Measurements from ENCODE around the gene POLR2L. TPM values are rescaled to one million over a fixed set of nuclear protein-coding genes. Genes with fewer than 3 reads are reported as not detected.
A peak's percentile ranks its signal among the peaks of the same experiment; 100 is the strongest.

Gene POLR2L
- total RNA-seq, 1 experiment from 2014 or later = 673 TPM

GRCh38 chr11:827146-827896 is 15.0 kb downstream of the POLR2L start:
- H3K9me3 ChIP-seq (ENCODE audit: control insufficient read depth, insufficient read depth, low read depth, low read length) = no peaks in the 10 kb centered on the region
- ChIA-PET POLR2A (interaction anchor here (0.8 to 1.9 kb wide), 2 partner anchors 8 to 10 kb away, joined by 5 to 11 read pairs; partner anchors contain the start of gene PNPLA2), CTCF (interaction anchor here (1.2 kb wide), 1 partner anchor 16 kb away, joined by 6 read pairs; no protein-coding TSS in a partner anchor)
- intact Hi-C loops (cut with micrococcal nuclease; ENCODE audit: unreplicated experiment) (no loop called here), in situ Hi-C loops (cut with HindIII; ENCODE audit: low pct_unique_long_range_greater_than_20kb, low sequenced_read_pairs) (no loop called here)
- no peak for DNase-seq (ENCODE audit: low read depth, low spot score)
- H3K27me3 ChIP-seq (ENCODE audit: control insufficient read depth, insufficient read depth, low read length) = no peaks in the 10 kb centered on the region
- H3K27ac ChIP-seq (ENCODE audit: low read length) = peak overlapping the region; percentile 92
- BruUV-seq (replicated peaks) = no TSS peak
- H3K36me3 ChIP-seq (ENCODE audit: control insufficient read depth, insufficient read depth, low read length) = 0 out of 2 replicates have a peak, but pooled peaks cover 2% of the 10 kb centered on the region
- TF ChIP-seq CTCF (IDR thresholded peaks at IDR 0.05) = no peak
- TF ChIP-seq SIN3A (IDR thresholded peaks at IDR 0.05; ENCODE audit: borderline replicate concordance, insufficient read depth, low read depth, low read length) = 0 out of 2 replicates have a peak, but pooled peaks have one; percentile 37
- peak; percentile 51; the same call in 1 of the 2 replicates for TF ChIP-seq POLR2AphosphoS5 (IDR thresholded peaks at IDR 0.05; ENCODE audit: low read depth, low read length)
- no peak for TF ChIP-seq REST (IDR thresholded peaks at IDR 0.05; ENCODE audit: insufficient read depth in 1 of 2, low read depth in 2 of 2, low read length in 1 of 2)
- TF ChIP-seq TCF7L2 (IDR thresholded peaks at IDR 0.05; ENCODE audit: low read depth, low read length) = no peak
- peaks cover 60% of the 10 kb centered on the region for H3K4me1 ChIP-seq (ENCODE audit: control insufficient read depth, insufficient read depth, low read length)
- ATAC-seq = peak; percentile 5; the same call in 1 of the 2 replicates
- peak overlapping the region; percentile 44 to 55 for H3K4me3 ChIP-seq (ENCODE audit: low read depth in 2 of 2, low read length in 2 of 2)

- H3K27ac ChIP-seq (ENCODE audit: low read length) = peak overlapping the region; percentile 90
- POLR2A ChIA-PET = no interaction called here
- TF ChIP-seq SIN3A (IDR thresholded peaks at IDR 0.05; ENCODE audit: borderline replicate concordance, insufficient read depth, low read depth, low read length) (no peak), REST (IDR thresholded peaks at IDR 0.05; ENCODE audit: insufficient read depth in 1 of 2, low read depth in 2 of 2, low read length in 1 of 2) (no peak), POLR2AphosphoS5 (IDR thresholded peaks at IDR 0.05; ENCODE audit: low read depth, low read length) (no peak), TCF7L2 (IDR thresholded peaks at IDR 0.05; ENCODE audit: low read depth, low read length) (no peak), CTCF (IDR thresholded peaks at IDR 0.05) (no peak)
- ATAC-seq (0 out of 2 replicates have a peak, but pooled peaks have one; percentile 0), DNase-seq (ENCODE audit: low read depth, low spot score) (no peak)
- H3K27me3 ChIP-seq (ENCODE audit: control insufficient read depth, insufficient read depth, low read length) = no peaks in the 10 kb centered on the region
- no peaks in the 10 kb centered on the region for H3K9me3 ChIP-seq (ENCODE audit: control insufficient read depth, insufficient read depth, low read depth, low read length)
- no TSS peak for BruUV-seq (replicated peaks)
- 0 out of 2 replicates have a peak, but pooled peaks cover 2% of the 10 kb centered on the region for H3K36me3 ChIP-seq (ENCODE audit: control insufficient read depth, insufficient read depth, low read length)
- CTCF ChIA-PET = no interaction called here
- intact Hi-C loops (cut with micrococcal nuclease; ENCODE audit: unreplicated experiment) (no loop called here), in situ Hi-C loops (cut with HindIII; ENCODE audit: low pct_unique_long_range_greater_than_20kb, low sequenced_read_pairs) (no loop called here)
- peak overlapping the region; percentile 44 to 55 for H3K4me3 ChIP-seq (ENCODE audit: low read depth in 2 of 2, low read length in 2 of 2)
- peaks cover 62% of the 10 kb centered on the region for H3K4me1 ChIP-seq (ENCODE audit: control insufficient read depth, insufficient read depth, low read length)
Measured at GRCh38 chr11:826836-827145, 15.5 kb downstream of the POLR2L start.
